GM19455 (cell line): ENCODE results near the gene ETV6.

Experiments used
- ATAC-seq: cut with Tn5 transposase; IDR thresholded peaks from one replicate; pipeline ENCODE4 v1.9.1; 2021; ENCODE audit not compliant: unreplicated experiment

ETV6 gene

GRCh38 chr12:11732715-11733114 lies 83.2 kb downstream of the ETV6 start:
- ATAC-seq, result no peak

GRCh38 chr12:11734580-11735180 lies 85.2 kb downstream of the ETV6 start:
- ATAC-seq, result no peak

- no peak for ATAC-seq
Measured at GRCh38 chr12:11738450-11738849, 89.0 kb downstream of the ETV6 start.

GRCh38 chr12:11739980-11740577 lies 90.6 kb downstream of the ETV6 start:
- ATAC-seq, result no peak

GRCh38 chr12:11741434-11742092 lies 92.1 kb downstream of the ETV6 start:
- no peak for ATAC-seq

GRCh38 chr12:11743423-11744409 lies 94.2 kb downstream of the ETV6 start:
- no peak for ATAC-seq

- no peak for ATAC-seq
Measured at GRCh38 chr12:11744410-11744801, 94.9 kb downstream of the ETV6 start.

GRCh38 chr12:11745113-11745512 lies 95.6 kb downstream of the ETV6 start:
- ATAC-seq, result no peak

- ATAC-seq, result no peak
Measured at GRCh38 chr12:11746024-11746771, 96.7 kb downstream of the ETV6 start.

GRCh38 chr12:11746940-11747716 lies 97.7 kb downstream of the ETV6 start:
- ATAC-seq, result no peak

GRCh38 chr12:11747969-11748368 lies 98.5 kb downstream of the ETV6 start:
- ATAC-seq, result no peak

GRCh38 chr12:11748903-11749302 lies 99.4 kb downstream of the ETV6 start:
- no peak for ATAC-seq

GRCh38 chr12:11749943-11750690 lies 100.6 kb downstream of the ETV6 start:
- peak; percentile 58 for ATAC-seq

- ATAC-seq, result no peak
Measured at GRCh38 chr12:11752403-11753149, 103.1 kb downstream of the ETV6 start.

- no peak for ATAC-seq
Measured at GRCh38 chr12:11753150-11753499, 103.7 kb downstream of the ETV6 start.

- no peak for ATAC-seq
Measured at GRCh38 chr12:11753826-11754225, 104.4 kb downstream of the ETV6 start.

- no peak for ATAC-seq
Measured at GRCh38 chr12:11754256-11754655, 104.8 kb downstream of the ETV6 start.

GRCh38 chr12:11755302-11755930 lies 105.9 kb downstream of the ETV6 start:
- ATAC-seq, result no peak
